Measurements from ENCODE around the gene SEPTIN12. TPM values are rescaled to one million over a fixed set of nuclear protein-coding genes. Genes with fewer than 3 reads are reported as not detected.

The SEPTIN12 gene
- total RNA-seq, 1 donor from 2014 or later: not detected

DNA sequence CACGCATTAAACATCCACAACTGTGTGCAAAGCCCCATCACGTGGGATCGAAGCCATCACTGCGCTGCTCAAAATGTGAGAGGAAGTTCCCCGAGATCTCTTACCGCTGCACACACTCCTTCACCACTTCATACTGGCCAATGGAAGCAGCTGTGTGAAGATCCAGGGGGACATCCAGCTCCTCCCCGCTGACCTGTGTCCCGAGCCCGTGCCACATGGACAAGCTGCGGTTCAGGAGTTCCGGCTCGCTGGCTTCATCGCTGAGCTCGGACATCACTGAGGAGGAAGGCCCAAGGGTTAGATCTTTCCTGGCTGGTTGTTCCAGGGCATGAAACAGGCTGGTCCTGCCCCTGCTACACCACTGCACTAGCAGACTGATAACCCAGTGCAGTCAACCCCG lies 58.3 kb downstream of the SEPTIN12 start:
- peak; percentile 16 for DNase-seq (ENCODE audit: low read depth)

DNA sequence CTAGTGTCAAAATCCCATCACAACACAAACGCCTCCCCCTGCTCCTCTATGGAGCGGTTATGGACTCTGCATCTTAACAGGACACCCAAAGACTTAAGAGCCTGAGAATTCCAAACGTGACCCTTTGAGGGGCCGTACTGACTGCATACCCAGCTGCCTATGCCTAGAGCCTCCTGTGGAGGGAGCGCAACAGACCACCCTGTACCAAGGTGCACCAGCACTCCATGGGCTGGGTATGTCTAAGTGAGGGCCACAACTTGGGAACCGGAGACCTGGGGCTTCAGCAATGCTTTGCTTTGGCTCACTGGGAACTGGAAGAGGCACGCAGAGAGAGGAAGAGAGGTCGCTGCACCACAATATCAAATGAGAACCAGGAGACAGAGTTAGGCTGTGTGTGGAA lies 59.5 kb downstream of the SEPTIN12 start:
- no peak for DNase-seq (ENCODE audit: low read depth)

Other genes starting within 250 kb of the SEPTIN12 start
- gene CDIP1, start 249.6 kb downstream of the SEPTIN12 start, total RNA-seq: 9.6 and 27.4 TPM in 2 replicates
- 0.10 TPM in 1 of 2 replicates, not detected in the other for gene C16orf96, start 232.0 kb downstream of the SEPTIN12 start, total RNA-seq
- 1.2 and 7.4 TPM in 2 replicates for gene UBALD1, start 173.5 kb downstream of the SEPTIN12 start, total RNA-seq
- 17.9 and 77.4 TPM in 2 replicates for gene MGRN1, start 163.5 kb downstream of the SEPTIN12 start, total RNA-seq
- gene NUDT16L1, start 94.8 kb downstream of the SEPTIN12 start, total RNA-seq: 30.9 and 49.2 TPM in 2 replicates
- 27.1 and 34.6 TPM in 2 replicates for gene ANKS3, start 54.1 kb downstream of the SEPTIN12 start, total RNA-seq
- 1.0 and 1.7 TPM in 2 replicates for gene DNAAF8, start 53.8 kb downstream of the SEPTIN12 start, total RNA-seq
- gene ZNF500, start 21.2 kb downstream of the SEPTIN12 start, total RNA-seq: 7.3 and 11.4 TPM in 2 replicates
- gene SMIM22, start 7.0 kb upstream of the SEPTIN12 start, total RNA-seq: 16.7 TPM in 1 of 2 replicates, not detected in the other
- gene ROGDI, start 14.3 kb upstream of the SEPTIN12 start, total RNA-seq: 16.3 and 24.5 TPM in 2 replicates
- gene GLYR1, start 58.9 kb upstream of the SEPTIN12 start, total RNA-seq: 57.1 and 106 TPM in 2 replicates
- gene UBN1, start 59.1 kb upstream of the SEPTIN12 start, total RNA-seq: 18.2 and 33.1 TPM in 2 replicates
- gene PPL, start 148.8 kb upstream of the SEPTIN12 start, total RNA-seq: 17.0 and 35.4 TPM in 2 replicates
- 0.10 TPM in 1 of 2 replicates, not detected in the other for gene SEC14L5, start 170.0 kb upstream of the SEPTIN12 start, total RNA-seq
- 12.5 and 20.2 TPM in 2 replicates for gene NAGPA, start 245.6 kb upstream of the SEPTIN12 start, total RNA-seq

All from renal cortical epithelial cell (primary cell).